Myocyte (in vitro differentiated cells): ENCODE measurements around the gene TTLL10. TPM values are rescaled to one million over a fixed set of nuclear protein-coding genes. Genes with fewer than 3 reads are reported as not detected.

ENCODE experiments used
- DNase-seq: peaks from one replicate; pipeline ENCODE4 v3.0.0-alpha.2; 2012; ENCODE audit warnings: low read depth
- total RNA-seq: library from RNA; depleted of rRNA; stranded (reverse); fragments of >200 nt; gene quantifications from 2 replicates; pipeline ENCODE4 v1.2.3, GENCODE V29; 2014

The TTLL10 gene
- total RNA-seq, 1 donor from 2014 or later = not detected

DNA sequence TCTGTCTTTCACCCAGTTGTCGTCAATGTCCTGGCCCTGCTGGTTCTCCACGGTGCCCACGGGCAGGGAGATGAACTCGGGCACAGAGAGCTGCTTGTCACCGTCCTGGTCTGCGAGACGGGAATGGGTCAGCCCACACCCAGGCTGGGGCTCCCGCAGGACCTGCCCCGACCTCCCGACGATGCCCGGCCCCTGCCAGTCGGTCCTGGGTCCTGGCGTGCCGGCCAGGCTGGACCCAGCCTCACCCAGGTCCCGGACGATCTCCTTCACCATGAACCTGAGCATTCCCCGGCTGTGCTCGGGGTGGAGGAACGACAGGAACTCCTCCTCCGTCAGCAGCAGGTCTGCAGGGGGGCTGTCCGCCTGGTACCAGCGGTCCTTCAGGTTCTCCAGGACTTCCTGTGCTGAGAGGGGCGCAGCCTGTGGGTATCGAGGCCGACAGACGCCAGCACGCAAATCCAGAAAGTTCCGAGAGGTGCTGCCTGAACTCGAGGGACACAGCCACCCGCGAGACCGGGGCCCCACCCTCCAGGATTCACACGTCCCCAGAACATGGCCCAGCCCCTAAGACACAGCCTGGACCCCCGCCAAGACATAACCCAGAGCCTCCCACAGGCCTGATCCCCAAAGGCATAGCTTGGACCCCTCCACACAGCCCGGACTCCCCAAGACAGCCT, 45.0 kb downstream of the TTLL10 start:
- DNase-seq = no peak

DNA sequence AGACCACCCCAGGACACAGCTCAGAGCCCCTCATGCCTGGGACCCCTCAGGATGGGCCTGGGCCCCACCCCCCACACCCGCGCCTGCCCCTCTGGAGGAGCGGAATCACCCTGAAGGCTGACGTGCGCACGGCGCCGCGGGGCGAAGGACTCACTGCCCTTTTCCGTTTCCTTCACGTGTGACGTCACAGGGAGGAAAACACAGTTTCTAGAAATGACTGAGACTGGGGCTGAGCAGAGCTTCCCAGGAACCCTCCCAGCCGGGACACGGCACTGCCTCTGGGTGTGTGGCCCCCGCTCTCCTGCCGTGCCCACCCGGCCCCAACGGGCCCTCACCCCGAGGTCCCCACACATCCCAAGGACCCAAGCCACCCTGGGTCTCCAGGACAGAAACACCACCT, 45.7 kb downstream of the TTLL10 start:
- DNase-seq = no peak

DNA sequence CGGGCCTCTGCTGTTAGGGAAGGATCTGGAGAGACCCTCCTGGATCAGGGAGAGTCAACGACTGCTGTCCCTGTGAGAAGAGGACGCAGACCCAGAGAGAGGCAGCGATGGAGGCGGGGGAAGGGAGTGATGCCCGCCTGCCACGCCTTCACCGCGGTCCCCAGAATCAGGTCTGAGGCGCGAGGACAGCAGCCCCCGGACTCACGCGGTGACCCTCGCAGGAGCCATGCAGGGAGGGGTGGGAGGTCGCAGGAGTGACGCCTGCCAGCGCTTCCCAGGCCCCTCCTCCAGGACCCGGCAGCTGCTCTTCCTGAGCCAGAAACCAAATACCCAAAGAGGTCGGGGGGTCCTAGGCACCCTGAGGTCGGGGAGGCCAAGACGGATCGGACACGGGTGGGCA, 46.5 kb downstream of the TTLL10 start:
- no peak for DNase-seq

DNA sequence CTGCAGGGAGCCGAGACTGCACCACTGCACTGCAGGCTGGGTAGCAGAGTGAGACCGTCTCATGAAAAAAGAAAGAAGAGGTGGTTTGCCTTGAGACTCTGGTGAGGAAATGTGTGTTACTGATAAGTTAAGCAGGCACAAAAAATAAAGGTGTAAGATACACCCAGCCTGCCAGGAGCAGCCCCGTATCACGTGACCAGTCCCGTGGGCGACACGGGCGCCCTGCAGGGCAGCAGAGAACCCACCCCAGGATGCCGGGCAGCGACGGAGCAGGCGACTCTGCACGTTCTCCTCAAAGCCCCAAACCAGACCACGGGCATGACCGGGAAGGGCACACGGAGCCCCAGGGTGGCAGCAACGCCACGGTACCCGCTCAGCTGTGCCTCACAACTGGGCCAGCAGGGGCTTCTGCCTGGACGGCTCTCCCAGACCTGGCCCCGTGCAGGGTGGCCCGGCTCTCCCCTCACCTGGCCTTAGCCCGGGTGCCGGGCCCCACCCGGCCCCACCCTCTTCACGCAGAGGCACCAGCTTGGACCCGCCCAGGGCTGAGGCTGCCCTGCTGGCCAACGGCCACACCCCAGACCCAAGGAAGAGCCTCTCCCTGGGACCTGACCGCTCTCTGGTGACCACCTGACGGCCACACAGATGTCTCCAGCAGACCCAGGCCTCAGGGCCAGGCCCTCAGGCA, 48.4 kb downstream of the TTLL10 start:
- DNase-seq = no peak

DNA sequence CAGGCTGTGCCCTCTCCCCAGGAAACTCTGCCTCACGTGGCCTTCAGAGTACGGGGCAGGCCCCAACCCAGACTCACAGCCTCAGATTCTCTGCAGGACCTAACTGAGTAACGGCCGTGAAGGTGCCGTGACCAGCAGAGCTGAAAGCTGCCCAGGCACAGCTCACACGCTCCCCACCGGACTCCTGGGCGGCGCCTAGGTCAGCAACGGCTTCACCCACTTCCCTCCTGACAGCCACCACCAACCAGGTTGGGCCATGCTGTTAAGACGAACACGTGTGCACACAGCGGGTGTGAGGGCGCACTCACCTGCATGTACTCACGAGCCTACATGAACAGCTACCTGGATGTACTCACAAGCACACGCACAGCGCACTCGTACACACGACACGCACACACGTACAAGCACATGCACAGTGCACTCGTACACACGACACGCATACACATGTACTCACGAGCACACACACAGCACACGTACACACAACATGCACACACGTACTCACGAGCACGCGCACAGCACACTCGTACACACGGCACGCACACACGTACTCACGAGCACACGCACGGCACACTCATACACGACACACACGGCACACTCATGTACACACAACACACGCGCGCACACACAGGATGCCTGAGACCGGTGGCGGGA, 49.0 kb downstream of the TTLL10 start:
- DNase-seq = no peak

DNA sequence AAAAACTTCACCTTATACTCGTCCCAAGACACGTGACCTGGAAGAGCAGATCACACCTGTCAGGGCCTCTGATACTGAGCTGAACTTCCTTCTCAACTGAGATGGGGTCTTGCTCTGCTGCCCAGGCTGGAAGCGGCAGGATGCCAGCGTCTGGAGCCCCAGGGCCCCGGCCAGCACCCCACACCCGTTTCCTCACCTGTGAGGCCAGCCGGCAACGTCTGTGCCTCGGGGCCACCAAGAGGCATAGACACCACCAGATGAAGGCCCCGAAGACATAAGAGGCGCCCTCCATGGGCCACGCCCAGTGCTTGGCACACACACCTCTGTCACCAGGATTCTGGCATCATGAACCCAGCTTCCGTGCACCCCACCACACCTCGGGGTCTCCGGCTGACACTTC, 49.6 kb downstream of the TTLL10 start:
- no peak for DNase-seq

DNA sequence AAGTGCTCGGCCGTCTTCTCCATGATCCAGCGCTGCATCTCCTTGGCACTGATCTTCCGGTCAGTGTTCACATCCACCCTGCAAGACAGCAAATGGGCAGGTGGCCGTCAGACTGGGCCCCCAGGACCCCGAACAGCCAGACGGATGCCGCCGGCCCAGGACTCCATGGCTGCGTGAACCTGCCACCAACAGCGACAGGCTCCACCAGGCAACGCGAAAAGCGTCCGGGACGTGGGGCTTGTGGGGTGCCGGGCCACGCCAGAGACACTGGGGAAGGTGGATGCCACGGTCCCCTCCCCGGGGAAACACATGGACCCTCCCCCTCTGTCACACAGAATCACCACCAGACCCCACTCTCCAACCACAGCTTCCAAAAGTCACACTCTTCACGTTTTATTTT, 50.2 kb downstream of the TTLL10 start:
- no peak for DNase-seq

DNA sequence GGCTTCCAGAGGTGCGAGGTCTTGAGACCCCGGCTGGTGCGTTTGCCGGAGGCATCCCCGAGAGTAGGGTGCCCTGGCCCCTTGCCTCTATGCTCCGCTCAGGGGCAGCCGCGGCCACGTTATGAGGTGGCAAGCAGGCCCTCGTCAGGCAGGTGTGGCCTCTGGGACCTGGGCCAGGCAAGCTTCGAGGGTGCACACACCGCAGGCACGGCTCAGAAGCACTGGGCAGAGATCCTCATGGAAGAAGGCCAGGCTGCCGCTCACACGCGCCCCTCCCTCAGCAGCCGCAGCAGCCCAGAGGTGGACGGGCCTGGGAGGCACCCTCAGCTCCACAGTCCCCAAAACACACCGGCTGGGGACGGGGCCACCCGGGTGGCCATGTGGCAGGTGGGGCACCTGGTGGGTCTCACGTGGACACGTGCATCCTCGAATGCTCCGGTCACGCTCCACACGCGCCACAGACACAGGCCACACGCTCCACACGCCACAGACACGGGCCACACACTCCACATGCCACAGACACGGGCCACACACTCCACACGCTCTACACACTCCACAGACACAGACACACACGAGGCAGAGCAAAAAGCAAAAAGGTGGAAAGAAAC, 51.7 kb downstream of the TTLL10 start:
- no peak for DNase-seq

DNA sequence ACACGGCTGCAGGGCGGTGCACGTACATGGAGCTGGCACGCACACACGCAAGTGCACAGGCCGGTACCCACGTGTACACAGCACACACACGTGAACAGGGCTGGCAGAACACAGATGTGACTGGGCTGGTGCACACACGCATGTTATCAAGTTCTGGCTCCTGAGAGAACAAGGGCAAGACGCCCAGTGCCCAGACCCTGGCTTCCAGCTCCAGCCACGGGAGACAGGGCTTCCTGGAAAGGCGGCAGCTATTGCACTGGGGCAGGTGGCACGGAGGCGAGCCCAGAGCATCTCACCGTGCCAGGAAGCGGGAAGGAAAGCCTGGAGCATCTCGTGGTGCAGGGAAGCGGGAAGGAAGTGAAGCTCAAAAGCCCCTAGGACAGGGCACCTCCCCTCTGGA, 52.2 kb downstream of the TTLL10 start:
- DNase-seq = no peak

DNA sequence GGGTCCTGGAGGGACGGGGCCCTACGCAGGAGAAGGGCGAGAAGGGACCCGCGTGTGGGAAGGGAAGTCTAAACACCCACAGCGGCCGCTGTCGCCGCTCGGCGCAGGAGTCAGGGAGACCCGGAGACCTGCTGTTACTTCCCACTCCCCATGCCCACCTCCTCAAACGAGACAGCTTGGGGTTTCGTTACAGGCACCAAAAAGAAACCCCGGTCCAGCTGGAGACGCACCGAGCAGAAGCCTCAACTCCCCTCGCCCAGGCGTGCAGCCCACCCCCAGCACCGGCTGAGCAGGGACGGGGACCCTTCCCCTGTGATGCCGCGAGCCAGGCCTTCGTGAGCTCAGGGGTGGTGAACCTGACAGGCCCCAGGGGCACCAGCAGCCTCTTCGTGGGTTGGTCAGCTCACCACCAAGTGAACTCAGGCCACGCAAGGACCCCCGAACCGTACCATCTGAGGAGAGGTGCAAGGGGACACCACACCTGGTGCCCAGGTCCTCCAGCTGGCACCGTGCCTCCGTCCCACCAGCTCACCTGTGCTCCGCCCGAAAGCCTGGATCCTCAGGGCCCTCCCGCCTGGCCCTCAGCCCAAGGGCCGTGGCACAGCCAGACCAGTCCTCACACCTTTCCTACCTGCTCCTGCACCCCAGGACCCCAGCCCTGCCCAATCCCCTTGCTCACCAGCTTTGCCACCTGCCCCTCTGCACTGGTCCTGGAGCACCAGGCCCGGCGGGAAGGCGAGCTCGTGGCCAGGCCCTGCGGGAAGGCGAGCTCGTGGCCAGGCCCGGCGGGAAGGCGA, 53.1 kb downstream of the TTLL10 start:
- DNase-seq = no peak

DNA sequence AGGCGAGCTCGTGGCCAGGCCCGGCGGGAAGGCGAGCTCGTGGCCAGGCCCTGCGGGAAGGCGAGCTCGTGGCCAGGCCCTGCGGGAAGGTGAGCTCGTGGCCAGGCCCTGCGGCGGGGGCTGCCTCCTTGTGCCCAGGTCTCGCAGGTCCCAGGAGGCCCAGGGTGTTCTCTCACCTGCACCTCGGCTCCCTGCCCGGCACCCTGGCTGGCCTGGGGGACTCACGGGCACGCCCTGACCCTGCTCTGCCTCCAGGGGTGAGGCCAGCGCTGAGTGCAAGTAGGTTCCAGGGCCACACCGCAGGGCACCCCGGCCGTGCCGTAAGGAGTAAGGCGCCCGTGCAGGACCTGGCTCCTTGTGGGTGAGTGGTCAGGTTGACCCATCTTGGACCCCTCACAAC, 53.7 kb downstream of the TTLL10 start:
- DNase-seq = no peak

DNA sequence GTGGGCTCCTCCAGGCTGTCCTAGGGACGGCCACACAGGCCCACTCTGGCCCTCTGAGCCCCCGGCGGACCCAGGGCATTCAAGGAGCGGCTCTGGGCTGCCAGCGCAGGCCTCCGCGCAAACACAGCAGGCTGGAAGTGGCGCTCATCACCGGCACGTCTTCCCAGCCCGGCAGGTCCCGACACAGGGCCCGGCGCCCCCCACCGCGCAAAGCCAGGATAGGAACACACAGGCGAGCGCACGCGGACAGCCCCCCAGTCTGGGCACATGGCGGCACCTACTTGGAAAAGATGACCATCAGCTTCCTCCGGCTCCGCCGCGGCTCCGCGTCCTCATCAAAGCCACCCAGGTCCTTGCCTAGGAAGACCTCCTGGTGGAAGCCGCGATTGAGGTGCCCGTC, 54.5 kb downstream of the TTLL10 start:
- no peak for DNase-seq

DNA sequence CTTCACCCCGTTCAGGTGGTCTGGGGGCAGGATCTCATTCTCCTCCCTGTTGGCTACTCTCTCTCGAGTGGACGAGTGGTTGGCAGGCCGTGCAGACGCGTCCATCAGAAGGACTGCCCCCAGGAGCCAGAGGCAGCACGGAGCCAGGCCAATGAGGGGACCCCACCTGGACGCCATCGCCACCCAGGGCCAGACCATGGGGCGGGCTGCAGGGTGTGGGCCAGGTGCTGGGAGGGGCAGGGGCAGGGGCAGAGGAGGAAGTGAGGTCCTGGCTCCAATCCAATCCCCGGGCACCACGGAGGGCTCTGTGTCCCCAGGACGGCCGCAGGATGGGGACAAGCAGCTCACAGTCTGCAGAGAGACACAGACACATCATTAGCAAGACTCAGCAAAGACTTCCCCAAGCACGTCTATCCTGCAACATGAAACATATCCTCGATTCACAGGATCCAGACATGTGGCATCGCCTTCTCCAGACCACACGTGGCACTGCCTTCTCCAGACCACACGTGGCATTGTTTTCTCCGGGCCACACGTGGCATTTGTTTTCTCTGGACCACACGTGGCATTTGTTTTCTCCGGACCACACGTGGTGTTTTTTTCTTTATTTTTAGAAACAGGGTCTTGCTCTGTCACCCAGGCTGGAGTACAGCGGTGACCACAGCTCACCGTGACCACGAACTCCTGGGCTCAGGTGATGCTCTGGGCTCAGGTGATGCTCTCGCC, 55.1 kb downstream of the TTLL10 start:
- DNase-seq = no peak

DNA sequence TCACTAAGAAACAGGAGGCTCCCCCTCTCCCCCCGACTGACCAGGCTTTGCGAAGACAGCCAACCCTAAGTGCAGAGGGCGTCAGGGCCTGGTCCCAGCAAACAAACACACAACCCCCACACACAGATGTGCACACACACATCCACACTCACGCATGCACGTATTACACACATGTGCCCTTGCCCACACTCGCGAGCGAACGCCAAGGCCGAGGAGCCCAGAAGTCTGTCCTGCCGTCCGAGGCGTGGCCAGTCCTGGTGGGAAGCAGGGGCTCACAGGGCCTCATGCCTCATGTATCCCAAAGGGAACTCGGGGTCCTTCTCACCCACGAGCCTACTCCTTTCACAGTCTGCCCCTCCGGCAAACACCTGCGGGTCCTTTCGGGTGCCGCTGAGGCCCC, 56.1 kb downstream of the TTLL10 start:
- DNase-seq = no peak

DNA sequence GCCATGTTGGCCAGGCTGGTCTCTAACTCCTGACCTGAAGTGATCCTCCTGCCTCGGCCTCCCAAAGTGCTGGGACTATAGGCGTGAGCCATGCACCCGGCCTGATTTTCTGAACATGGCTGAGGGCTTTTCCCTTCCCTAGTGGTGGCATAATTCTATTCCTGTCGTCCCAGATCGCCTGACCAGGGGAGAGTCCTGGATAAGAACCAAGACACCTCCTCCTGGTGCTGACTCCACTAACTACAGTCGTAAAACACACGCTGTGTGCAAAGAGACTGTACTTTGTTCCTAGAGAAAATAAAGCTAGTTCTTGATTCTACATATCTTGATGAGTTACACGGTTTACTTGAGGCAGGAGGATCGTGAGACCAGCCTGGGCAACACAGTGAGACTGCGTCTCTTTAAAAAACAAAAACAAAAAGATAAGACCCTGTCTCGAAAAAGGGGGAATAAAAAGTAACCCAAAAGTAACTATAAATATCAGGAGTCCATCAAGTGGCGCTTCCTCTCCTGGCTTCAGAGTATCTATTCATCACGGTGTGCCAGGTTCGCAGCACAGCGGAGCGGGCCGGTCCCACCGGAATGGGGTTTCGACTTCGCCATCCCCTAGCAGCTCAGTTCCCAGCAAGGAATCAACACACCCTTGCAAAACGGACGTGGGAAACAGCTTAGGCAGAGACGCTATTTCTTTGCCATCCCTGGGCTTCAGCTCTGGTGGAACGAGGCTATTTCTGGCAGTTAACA, 57.1 kb downstream of the TTLL10 start:
- DNase-seq = peak; percentile 78

DNA sequence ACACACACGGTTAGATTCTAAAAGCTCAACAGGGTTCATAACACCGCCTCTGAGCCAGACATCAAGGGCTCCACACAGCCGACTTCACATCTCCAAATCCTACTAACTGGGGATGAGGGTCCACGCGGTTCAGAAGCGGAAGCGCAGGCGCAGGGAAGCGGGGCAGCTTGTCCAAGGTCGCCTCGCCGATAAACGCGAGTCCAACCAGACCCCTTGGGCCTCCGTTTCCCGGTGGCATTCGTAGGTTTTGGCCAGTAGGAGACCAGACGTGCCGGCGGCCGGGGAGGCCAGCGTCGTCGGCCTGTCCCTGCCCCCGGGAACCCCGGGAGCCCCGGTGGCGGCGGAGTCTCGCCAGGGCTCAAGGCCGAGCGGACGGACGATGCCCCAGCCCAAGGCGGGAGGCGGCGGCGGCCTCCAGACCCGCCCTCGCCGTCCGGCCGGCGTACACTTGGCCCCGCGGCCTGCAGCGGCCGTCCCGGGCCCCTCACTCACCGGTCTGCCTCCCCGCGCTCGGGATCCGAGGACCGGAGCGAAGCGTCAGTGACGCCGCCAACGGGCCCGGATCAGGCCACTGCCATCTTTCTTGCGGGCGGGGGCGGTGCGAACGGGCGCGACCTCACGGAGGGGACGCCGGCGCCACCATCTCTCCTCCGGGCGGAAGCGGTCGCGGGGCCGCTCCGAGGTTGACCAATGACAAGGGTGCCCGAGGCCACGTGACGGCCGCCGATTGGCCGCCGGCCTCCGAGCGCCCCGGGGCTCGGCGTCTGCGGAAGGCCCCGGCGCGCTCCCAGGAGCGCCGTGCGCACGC, 57.9 kb downstream of the TTLL10 start, which contains the start of gene SDF4:
TSS of gene SDF4 (minus strand) at position 602 of the 808 bp plus-strand sequence. CDS start 3,229 bp downstream, outside the sequence.
- DNase-seq = peak; percentile 96

DNA sequence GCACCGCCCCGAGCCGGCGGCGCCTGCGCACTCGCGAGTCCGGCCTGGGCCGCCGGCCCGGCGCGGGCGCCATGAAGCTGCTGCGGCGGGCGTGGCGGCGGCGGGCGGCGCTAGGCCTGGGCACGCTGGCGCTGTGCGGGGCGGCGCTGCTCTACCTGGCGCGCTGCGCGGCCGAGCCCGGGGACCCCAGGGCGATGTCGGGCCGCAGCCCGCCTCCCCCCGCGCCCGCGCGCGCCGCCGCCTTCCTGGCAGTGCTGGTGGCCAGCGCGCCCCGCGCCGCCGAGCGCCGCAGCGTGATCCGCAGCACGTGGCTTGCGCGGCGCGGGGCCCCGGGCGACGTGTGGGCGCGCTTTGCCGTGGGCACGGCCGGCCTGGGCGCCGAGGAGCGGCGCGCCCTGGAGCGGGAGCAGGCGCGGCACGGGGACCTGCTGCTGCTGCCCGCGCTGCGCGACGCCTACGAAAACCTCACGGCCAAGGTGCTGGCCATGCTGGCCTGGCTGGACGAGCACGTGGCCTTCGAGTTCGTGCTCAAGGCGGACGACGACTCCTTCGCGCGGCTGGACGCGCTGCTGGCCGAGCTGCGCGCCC, 58.6 kb downstream of the TTLL10 start, which contains the start of gene B3GALT6:
TSS of gene B3GALT6 (plus strand) at position 30 of the 588 bp plus-strand sequence. CDS start at position 72, 42 bp downstream.
- DNase-seq = no peak

DNA sequence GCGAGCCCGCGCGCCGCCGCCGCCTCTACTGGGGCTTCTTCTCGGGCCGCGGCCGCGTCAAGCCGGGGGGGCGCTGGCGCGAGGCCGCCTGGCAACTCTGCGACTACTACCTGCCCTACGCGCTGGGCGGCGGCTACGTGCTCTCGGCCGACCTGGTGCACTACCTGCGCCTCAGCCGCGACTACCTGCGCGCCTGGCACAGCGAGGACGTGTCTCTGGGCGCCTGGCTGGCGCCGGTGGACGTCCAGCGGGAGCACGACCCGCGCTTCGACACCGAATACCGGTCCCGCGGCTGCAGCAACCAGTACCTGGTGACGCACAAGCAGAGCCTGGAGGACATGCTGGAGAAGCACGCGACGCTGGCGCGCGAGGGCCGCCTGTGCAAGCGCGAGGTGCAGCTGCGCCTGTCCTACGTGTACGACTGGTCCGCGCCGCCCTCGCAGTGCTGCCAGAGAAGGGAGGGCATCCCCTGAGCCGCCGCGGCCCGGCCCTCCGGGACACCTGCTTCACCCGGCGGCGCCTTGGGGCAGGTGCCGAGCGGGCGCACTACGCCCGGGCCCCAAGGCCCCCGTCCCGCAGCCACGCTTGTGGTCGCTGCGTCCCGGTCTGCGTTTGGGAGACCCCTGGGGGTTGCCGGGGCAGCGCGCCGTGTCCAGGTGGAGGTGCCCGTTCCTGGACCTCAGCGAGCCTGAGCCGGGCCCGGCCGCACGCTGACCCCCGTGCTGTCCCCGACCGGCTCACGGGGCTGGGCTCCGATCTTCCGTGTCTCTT, 59.3 kb downstream of the TTLL10 start:
- DNase-seq = no peak
